Raji (cell line): Measurements from ENCODE around the gene TNFRSF17.

Experiments
- POLR2A ChIP-seq: IDR thresholded peaks from 2 replicates; pipeline ENCODE4 v1.6.1; 2011; ENCODE audit warnings: low read depth, low read length, control low read depth; ENCODE audit not compliant: insufficient read depth

The TNFRSF17 gene

DNA sequence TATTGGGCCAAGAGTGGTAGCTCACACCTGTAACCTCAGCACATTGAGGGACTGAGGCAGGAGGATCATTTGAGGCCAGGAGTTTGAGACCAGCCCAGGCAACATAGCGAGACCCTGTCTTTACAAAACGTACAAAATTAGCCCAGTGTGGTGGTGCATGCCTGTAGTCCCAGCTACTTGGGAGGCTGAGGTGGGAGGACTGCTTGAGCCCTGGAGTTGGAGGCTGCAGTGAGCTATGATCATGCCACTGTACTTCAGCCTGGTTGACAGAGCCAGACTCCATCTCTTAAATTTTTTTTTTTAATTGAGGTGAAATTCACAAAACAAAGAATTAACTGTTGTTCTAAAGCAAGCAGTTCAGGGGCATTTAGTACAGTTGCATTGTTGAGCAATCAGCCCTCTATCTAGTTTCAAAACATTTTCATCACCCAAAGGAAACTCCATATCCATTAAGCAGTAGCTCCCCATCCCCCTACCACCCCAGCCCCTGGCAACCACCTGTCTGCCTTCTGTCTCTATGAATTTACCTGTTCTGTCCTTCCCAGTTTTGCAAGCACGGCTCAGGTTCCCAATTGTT is 27.1 kb downstream of the TNFRSF17 start:
- no peak for TF ChIP-seq POLR2A

DNA sequence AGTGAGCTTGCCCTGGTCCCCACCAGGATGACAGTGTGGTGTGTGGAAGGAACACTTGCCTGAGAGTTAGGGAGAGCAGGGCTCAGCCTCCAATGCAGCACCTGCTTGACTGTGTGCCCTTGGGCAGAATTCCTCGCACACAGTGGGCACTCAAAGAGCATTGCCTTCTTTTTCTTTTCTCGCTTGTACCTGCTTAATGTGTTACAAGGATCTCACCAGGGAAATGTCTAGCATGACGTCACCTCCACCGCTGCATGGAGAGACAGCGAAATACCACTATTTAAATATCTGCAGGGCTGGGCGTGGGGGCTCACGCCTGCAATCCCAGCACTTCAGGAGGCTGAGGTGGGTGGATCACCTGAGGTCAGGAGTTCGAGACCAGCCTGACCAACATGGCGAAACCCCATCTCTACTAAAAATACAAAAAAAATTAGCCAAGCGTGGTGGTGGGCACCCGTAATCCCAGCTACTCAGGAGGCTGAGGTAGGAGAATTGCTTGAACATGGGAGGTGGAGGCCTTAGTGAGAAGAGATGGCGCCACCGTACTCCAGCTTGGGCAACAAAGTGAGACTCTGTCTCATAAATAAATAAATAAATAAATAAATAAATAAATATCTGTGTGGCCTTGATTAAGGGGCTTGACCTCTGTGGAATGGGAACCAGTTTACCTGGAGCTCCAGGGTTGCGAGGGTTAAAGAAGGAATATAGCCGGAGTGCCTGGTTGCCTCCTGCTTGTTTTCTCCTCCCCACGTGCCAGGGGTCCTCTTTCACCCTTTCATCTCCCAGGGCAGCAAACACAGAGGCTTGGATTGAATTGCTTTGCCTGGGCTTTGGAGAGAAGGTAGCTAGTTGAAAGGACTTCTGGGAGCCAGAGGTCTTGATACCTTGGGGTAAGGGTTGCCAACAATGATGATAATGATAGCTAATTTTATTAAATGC is 27.8 kb downstream of the TNFRSF17 start:
- no peak for TF ChIP-seq POLR2A

DNA sequence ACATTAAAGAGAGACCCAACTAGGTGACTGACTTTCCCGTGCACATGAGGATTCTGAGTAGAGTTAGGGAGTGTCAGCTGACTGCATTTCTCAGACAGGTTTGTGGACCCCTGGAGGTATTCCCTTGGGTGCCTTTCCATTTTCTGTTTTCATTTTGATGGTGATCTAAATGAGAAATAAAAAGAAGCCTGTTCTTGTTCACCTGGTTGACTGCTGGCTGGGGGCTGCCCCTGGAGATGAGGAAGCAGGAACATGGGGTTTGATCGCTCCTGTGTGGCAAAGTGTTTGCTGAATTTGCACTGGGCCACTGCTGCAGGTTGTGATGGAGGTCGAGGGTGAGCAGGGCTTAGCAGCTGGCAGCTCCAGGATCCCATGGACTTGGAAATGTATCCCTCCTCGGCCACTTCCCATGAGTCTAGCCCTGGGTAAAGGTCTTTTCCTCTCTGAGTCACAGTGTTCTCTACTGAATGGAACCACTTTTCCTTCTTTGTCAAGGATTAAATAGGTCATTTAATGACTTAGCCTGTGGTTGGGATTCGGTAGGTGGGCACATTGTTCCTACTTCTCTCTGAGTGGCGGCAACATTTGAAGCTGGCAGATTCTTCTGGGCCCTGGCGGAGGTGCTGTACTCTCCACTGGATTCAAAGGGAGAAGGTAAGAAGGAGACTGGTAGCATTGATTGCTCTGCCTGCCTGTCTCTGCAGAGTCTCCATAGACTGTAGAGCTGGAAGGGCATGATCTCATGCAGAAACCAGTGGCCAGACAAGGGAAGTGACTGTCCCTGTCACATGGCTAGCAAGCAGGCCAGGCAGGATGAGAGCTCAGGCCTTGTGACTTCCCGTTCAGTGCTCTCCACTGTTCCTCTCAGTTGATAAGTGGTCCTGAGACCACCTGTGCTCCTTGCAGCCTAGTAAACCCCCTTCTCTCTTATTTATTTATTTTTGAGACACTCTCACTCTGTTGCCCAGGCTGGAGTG is 29.4 kb downstream of the TNFRSF17 start:
- TF ChIP-seq POLR2A = no peak

DNA sequence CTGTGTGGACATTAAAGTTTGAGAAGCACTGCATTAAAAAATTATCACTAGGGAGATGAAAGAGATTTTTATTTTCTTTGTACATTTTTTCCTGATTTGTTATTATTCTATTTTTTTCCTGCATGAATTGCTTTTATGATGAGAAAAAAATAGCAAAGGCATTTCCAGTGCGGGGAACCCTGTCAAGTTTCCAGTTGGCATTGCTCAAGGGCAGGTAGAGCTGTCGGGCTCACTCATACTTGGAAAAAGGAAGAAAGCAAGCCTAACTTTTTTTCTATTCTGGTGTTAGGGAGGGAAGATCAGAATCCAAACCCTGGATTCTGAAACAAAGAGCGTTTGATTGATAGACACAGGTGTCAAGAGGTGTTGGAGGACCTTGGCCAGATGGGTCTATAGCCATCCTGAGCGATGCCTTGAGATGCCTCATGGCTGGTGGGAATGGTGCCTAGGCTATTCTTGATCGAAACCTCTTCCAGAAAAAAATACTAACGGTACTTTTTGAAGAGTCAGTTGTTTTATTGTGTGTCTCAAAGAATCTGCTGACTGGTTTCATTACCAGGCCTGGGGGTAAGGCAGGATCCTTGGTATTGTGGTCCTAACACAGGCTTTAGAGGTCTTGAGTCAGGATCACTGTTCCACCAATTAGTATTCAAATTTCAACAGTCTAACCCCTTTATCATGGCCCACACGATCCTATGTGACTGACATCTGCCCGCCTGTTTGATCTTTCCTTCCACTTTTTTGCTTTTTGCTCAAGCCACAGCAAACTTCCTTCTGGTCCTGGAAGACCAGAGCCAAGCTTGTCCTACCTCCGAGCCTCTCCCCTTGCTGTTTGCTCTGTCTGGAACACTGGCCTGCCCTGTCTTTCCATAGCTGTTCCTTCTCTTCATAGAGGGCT is 31.7 kb downstream of the TNFRSF17 start:
- TF ChIP-seq POLR2A = no peak

DNA sequence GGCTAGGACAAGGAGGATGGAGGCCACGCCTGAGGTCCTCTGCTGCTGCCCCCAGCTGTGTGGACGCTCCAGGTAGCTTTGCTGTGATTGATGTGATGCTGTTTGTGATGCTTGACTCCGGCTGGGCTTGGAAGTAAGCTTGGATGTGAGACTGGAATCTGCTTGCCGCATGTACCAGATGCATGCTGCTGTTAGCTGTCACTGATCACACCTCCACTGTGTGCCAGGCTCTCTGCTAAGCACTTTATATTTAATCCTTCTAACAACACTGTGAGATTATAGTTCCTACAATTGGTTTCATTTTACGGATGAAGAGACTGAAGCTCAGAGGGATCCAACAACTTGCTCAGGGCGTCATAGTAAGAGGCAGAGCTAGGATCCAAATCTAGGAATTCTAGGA is 35.0 kb downstream of the TNFRSF17 start:
- no peak for TF ChIP-seq POLR2A

DNA sequence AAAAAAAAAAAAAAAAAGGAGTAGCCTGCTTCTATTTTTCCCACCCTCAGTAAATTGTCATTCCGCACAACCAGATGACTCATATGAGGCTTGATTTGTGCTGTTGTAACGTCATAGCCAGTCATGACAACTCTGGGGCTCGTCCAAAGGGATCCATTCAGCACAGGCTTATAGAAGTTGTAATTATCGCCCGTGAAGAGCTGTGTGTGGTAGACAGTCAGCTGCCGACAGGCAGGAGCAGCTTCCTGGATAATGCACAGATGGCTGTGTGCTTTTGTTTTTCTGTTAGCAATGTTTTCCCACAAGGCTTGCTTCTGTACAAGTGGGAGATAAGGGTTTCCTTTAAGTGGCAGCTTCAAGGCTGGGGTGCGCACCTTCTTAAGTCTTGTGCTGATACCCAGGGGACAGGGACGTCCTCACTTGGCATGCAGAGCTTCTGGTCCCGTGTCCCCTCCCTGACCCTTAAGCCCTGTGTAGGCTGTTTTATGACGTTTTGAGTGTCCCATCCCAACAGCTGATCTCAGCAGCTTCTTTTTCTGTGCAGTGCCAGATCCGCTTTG is 37.5 kb downstream of the TNFRSF17 start:
- TF ChIP-seq POLR2A = no peak

DNA sequence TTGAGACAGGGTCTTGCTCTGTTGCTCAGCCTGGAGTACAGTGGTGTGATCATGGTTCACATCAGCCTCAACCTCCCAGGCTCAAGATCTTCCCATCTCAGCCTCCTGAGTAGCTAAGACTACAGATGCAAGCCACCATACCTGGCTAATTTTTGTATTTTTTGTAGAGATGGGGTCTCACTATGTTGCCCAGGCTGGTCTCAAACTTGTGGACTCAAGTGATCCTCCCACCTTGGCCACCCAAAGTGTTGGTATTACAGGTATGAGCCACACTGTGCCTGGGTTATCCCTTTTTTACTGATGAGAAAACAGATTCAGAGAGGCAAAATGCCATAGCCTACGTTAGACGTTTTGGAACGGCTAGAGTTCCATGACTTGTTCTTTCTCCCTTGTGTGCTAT is 41.6 kb downstream of the TNFRSF17 start:
- TF ChIP-seq POLR2A = no peak

DNA sequence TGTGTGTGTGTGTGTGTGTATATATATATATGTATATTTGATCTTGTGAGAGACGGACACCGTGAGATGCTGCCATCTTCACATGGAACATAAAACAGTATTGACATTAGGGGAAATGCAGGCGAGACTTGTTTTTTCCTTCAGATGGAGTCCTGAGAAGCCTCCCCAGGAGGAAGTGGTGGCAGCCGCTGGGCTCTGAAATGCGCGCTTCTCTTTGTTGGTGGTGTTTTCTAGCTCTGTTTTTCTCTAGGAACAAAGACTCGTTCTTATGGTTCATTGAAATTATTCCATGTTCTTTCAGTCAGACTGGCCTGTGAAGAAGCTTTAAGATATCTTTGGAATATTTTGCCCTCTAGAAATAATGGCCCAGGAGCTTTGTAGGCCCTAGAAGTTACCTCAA is 44.5 kb downstream of the TNFRSF17 start:
- no peak for TF ChIP-seq POLR2A

DNA sequence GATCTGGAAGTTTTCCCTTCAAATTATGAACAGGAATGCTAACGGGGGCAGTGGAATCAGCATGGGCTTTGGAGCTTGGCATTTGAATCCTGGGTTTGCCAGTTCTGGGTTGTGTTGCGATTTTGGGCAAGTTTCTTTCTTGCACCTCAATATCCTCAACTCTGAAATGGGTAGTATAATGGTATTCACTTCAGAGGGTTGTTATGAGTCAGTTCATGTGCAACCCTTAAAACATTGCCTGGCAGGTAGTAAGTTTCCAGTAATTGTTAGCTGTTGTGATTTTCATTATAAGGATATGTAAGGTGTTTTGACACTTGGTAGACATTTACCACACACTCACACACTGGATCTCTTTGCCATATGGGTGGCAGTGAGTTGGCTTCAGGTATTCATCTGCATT is 44.9 kb downstream of the TNFRSF17 start:
- no peak for TF ChIP-seq POLR2A

DNA sequence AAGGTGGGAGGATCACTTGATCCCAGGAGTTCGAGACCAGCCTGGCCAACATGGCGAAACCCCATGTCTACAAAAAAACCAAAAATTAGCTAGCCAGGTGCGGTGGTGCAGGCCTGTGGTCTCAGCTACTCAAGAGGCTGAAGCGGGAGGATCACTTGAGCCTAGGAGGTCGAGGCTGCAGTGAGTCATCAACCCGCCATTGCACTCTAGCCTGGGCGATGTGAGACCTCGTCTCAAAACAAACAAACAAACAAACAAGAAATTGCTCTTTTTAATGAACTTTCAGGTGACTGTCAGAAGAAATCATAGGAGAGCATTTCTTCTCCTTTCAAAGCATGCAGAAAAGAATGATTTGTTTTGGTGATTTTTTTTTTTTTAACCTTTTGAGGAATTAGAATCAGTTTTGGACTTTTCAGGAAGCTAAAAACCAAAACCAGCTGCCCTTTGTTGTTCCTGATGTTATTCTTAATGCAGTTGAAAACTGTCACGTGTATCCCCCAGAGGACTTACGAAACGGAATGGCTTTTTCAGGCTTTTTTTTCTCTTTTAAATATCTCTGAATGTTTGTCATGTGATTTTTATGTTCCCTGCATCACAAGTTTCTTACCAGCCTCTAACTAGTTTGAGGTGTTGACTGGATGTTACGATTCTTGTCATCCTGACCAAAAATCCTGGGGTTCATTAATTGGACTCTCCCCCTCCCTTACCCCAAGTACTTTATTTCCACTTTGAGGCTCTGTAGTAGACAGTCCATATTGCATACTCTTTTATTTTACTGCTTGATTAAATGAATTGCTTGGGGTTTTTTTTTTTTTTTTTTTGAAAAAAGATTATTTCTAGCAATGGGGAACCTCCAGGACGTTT is 45.6 kb downstream of the TNFRSF17 start:
- TF ChIP-seq POLR2A = no peak

DNA sequence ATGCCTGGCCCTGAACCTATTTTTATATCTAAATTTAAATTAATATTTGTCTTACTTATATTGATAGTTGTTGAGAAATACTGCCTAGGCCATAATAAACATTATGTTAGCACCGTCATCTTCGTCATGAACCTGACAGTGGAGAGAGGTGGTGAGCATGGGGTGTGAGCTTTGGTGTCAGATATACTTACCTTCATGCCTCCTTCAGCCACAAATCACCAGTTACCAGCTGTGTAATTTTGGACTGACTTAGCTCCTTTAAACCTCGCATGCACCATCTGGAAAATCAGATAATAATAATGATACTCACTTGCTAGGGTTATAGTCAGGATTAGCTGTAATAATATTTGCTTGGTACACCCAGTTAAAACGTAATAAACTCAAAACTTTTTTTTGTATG is 46.6 kb downstream of the TNFRSF17 start:
- no peak for TF ChIP-seq POLR2A

DNA sequence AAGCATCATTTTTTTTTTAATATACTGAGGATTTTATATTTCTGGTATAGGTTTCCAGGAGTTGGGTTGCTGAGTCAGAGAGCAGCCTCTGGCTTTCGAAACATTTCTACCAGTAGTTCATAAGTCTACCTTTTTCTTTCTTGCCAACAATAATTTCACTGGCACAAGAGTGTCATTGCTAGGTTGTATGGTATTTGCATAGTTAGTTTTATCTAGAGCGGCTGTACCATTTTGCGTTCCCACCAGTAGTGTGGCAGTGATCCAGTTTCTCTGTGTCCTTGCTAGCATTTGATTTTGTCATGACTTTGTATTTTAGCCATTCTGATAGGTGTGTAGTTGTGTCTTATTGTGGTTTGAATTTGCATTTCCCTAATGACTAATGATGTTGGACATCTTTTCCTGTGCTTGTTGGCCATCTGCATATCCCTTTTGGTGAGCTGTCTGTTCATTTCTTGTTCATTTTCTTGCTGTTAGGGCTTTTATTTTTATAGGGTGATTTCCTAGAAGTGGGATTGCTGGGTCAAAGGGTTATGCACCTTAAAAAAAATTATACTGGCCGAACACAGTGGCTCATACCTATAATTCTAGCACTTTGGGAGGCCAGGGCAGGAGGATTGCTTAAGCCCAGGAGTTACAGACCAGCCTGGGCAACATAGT is 51.4 kb downstream of the TNFRSF17 start:
- TF ChIP-seq POLR2A = no peak

DNA sequence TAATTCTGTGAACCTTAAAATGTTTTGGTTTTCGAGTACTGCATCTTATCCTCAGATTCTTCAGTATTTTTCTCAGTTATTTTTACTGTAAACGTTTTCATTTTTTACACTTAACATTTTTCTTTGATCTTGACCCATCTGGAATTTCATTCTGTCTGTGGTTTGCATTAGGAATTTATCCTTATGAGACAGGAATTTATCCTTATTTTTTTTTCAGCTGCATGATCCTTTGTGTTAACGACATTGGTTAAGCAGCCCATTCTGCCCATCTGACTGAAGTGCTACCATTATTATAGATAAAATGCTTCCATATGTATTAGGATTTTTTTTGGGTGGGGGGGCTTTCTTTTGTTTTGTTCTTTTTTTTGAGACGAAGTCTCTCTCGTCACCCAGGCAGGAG is 52.5 kb downstream of the TNFRSF17 start:
- no peak for TF ChIP-seq POLR2A
